GM12873 (cell line): ENCODE results near the gene ZFP36.

Experiments used
- CTCF ChIP-seq: IDR thresholded peaks from 2 replicates; pipeline ENCODE4 v1.5.1; 2012; ENCODE audit warnings: low read depth, mild to moderate bottlenecking, moderate library complexity, low read length, control low read depth; ENCODE audit not compliant: insufficient read depth; ENCODE audit errors: missing control alignments

The ZFP36 gene

GRCh38 chr19:39405958-39406655 lies 540 bp upstream of the ZFP36 start:
- no peak for TF ChIP-seq CTCF

- TF ChIP-seq CTCF, result no peak
Measured at GRCh38 chr19:39407410-39407659, 688 bp downstream of the ZFP36 start.

- TF ChIP-seq CTCF, result no peak
Measured at GRCh38 chr19:39407660-39408391, 1.2 kb downstream of the ZFP36 start.

- no peak for TF ChIP-seq CTCF
Measured at GRCh38 chr19:39408392-39409207, 2.0 kb downstream of the ZFP36 start.

- TF ChIP-seq CTCF, result no peak
Measured at GRCh38 chr19:39409208-39410016, 2.8 kb downstream of the ZFP36 start.

GRCh38 chr19:39410017-39410830 lies 3.6 kb downstream of the ZFP36 start:
- no peak for TF ChIP-seq CTCF
